HepG2 (cell line): Measurements from ENCODE around the gene ADAMTSL3. TPM values are rescaled to one million over a fixed set of nuclear protein-coding genes. Genes with fewer than 3 reads are reported as not detected.

Experiments
- ATAC-seq: fragments of 200-7000 bp; cut with Tn5 transposase; 3 replicates; pipeline ENCODE4 v1.9.1; 2020; ENCODE audit warnings: mild to moderate bottlenecking, moderate library complexity
- BruUV-seq: library from RNA; stranded (reverse); fragments of 400-500 nt; replicated peaks from 2 replicates; lab custom pipeline; 2021; lab: Mats Ljungman, UMichigan
- CTCF ChIA-PET: fragments of 300-600 bp; formaldehyde crosslinking; extraction: SDS; loops from one replicate; lab custom pipeline; 2021; ENCODE audit warnings: low total read pairs, inconsistent platforms, low intra/inter-chr PET ratio; lab: Yijun Ruan, JAX
- POLR2A ChIA-PET: fragments of 350-600 bp; sonication (Branson Sonifier 250); formaldehyde crosslinking; loops from one replicate; lab custom pipeline; 2020; ENCODE audit warnings: antibody characterized with exemption, inconsistent platforms; lab: Yijun Ruan, JAX
- DNase-seq: peaks from one replicate; pipeline ENCODE4 v3.0.0-alpha.2; 2015; ENCODE audit warnings: low spot score
- FAIRE-seq: peaks from 3 replicates; lab custom pipeline; 2011; peaks lifted over from hg19 to GRCh38; lab: Jason Lieb, UNC
- H2AFZ ChIP-seq: one replicate; pipeline ENCODE4 v1.6.1; 2011; ENCODE audit warnings: low read length, inconsistent platforms
- H3K27ac ChIP-seq: fragments of 300-600 bp; 3 replicates; pipeline ENCODE4 v1.8.0; 2011; ENCODE audit warnings: mixed run types, mild to moderate bottlenecking, mixed read lengths, low read length, inconsistent platforms; ENCODE audit not compliant: insufficient read depth; ENCODE audit errors: extremely low read length
- H3K27me3 ChIP-seq, 2 experiments: fragments of 200-600 bp in 1 of 2; 2 replicates in 1 of 2; 3 replicates in 1 of 2; pipeline versions ENCODE4 v1.6.0 to v1.8.0; 2011; ENCODE audit warnings: low read length in 2 of 2, mild to moderate bottlenecking in 2 of 2, moderate library complexity in 2 of 2, inconsistent platforms in 1 of 2; ENCODE audit not compliant: insufficient read depth in 2 of 2, control insufficient read depth in 1 of 2
- H3K36me3 ChIP-seq, 2 experiments: fragments of 200-600 bp in 1 of 2; replicated peaks in 1 of 2; 2 replicates in 1 of 2; 3 replicates in 1 of 2; pipeline versions ENCODE4 v1.5.1 to v1.8.0; 2011; ENCODE audit warnings: low read length in 2 of 2, inconsistent platforms in 1 of 2; ENCODE audit not compliant: insufficient read depth in 2 of 2, control insufficient read depth in 1 of 2
- H3K4me1 ChIP-seq: 2 replicates; pipeline ENCODE4 v1.5.1; 2012; ENCODE audit warnings: low read length, inconsistent platforms; ENCODE audit not compliant: insufficient read depth
- H3K4me2 ChIP-seq: 2 replicates; pipeline ENCODE4 v1.6.0; 2011; ENCODE audit warnings: low read depth, low read length, inconsistent platforms
- H3K4me3 ChIP-seq, 3 experiments: fragments of 200-600 bp in 1 of 3; sonication (generic), shearing (Covaris generic) in 1 of 3; replicated peaks in 1 of 3; 2 replicates each; pipeline ENCODE4 v1.5.1; 2011 to 2016; ENCODE audit warnings: low read length in 3 of 3, inconsistent platforms in 2 of 3, low read depth in 2 of 3, mild to moderate bottlenecking in 2 of 3, control low read depth in 1 of 3, mixed read lengths in 1 of 3; ENCODE audit not compliant: insufficient read depth in 1 of 3
- H3K79me2 ChIP-seq: one replicate; pipeline ENCODE4 v1.6.1; 2011; ENCODE audit warnings: low read length, inconsistent platforms; ENCODE audit not compliant: insufficient read depth
- H3K9ac ChIP-seq: 2 replicates; pipeline ENCODE4 v1.6.0; 2011; ENCODE audit warnings: mild to moderate bottlenecking, low read depth, low read length, inconsistent platforms; ENCODE audit not compliant: insufficient read depth
- H3K9me3 ChIP-seq: 2 replicates; pipeline ENCODE4 v1.5.1; 2012; ENCODE audit warnings: mild to moderate bottlenecking, low read length
- H4K20me1 ChIP-seq: 2 replicates; pipeline ENCODE4 v1.6.0; 2011; ENCODE audit warnings: inconsistent platforms, mild to moderate bottlenecking, low read length, moderate library complexity; ENCODE audit not compliant: insufficient read depth
- ATF4 ChIP-seq, 2 experiments: fragments of 450-650 bp in 1 of 2; sonication (generic) in 1 of 2; formaldehyde crosslinking; IDR thresholded peaks; 2 replicates each; pipeline versions ENCODE4 v1.5.0 to v1.8.0; 2020 to 2022; ENCODE audit warnings: mild to moderate bottlenecking in 1 of 2, missing genetic modification reagents in 1 of 2
- KAT2B ChIP-seq: fragments of 150-350 bp; IDR thresholded peaks from 2 replicates; pipeline ENCODE4 v1.6.1; 2014; ENCODE audit warnings: low read depth, low read length, borderline replicate concordance
- MXD1 ChIP-seq: sonication (generic); formaldehyde crosslinking; IDR thresholded peaks from 2 replicates; pipeline ENCODE4 v1.4.0; 2020; ENCODE audit warnings: mild to moderate bottlenecking, missing genetic modification reagents
- NFE2L1 ChIP-seq: sonication (generic); formaldehyde crosslinking; IDR thresholded peaks from 2 replicates; pipeline ENCODE4 v1.4.0; 2020; ENCODE audit warnings: missing genetic modification reagents, mild to moderate bottlenecking, borderline replicate concordance
- RXRB ChIP-seq: IDR thresholded peaks from 2 replicates; pipeline ENCODE4 v1.6.1; 2016; ENCODE audit warnings: borderline replicate concordance, missing genetic modification reagents, missing compliant biosample characterization
- SRSF4 ChIP-seq: fragments of 200-400 bp; formaldehyde crosslinking; IDR thresholded peaks from one replicate; pipeline ENCODE4 v1.6.1; 2018; ENCODE audit warnings: mild to moderate bottlenecking, low read depth, low read length, moderate library complexity; ENCODE audit not compliant: poor library complexity, severe bottlenecking
- ZBTB26 ChIP-seq: IDR thresholded peaks from 2 replicates; pipeline ENCODE4 v1.6.1; 2016; ENCODE audit warnings: missing compliant biosample characterization, missing genetic modification reagents, borderline replicate concordance
- ZNF160 ChIP-seq: sonication (generic); formaldehyde crosslinking; IDR thresholded peaks from 2 replicates; pipeline ENCODE4 v1.8.0; 2022; ENCODE audit warnings: mild to moderate bottlenecking, inconsistent platforms, missing genetic modification reagents
- WGBS: methylation state at CpG from one replicate; pipeline ENCODE4 v1.1.6; 2017; ENCODE audit warnings: low lambda C conversion rate; 5-methylcytosine and 5-hydroxymethylcytosine counted together
- in situ Hi-C: cut with HindIII; loops from 2 replicates; pipeline ENCODE4 v1.10.0; 2017; ENCODE audit warnings: low pct_unique_long_range_greater_than_20kb; ENCODE audit not compliant: extremely low pct_ligation_motif_present
- intact Hi-C: fragments of 100-400 bp; cut with micrococcal nuclease; formaldehyde crosslinking; loops from one replicate; pipeline ENCODE4 v1.10.0; 2022; ENCODE audit not compliant: unreplicated experiment
- polyA plus RNA-seq, 8 experiments: library from polyadenylated mRNA; depleted of rRNA in 3 of 8; stranded (reverse) in 7 of 8; unstranded in 1 of 8; fragments of >200 nt; fragmentation: Illumina TruSeq in 4 of 8; extraction: Trizol in 4 of 8; gene quantifications; 2 replicates each; pipeline versions ENCODE4 v1.2.1 to v1.2.3, GENCODE V29; 2011 to 2016; ENCODE audit warnings: low read depth in 4 of 8, missing spikeins in 1 of 8, mixed read lengths in 1 of 8; ENCODE audit not compliant: insufficient read depth in 1 of 8
- total RNA-seq, 5 experiments: library from RNA; depleted of rRNA; stranded (reverse); fragments of >200 nt; fragmentation: Illumina TruSeq; extraction: Trizol; gene quantifications; 2 replicates each; pipeline ENCODE4 v1.2.3, GENCODE V29; 2016; ENCODE audit warnings: low read depth in 1 of 5

The ADAMTSL3 gene
- total and polyA plus RNA-seq, 2 of the 13 experiments (the other 11 are each of a cell fraction or from before 2014, with no cell fraction given) = 0.04 to 0.09 TPM

- Histone ChIP-seq H3K36me3 (no peaks in the 10 kb centered on the region), H3K4me3 (no peak overlapping the region), H3K27ac (no peak overlapping the region), H3K9me3 (no peaks in the 10 kb centered on the region), H2AFZ (no peak overlapping the region), H3K9ac (no peak overlapping the region), H3K4me1 (peaks cover 30% of the 10 kb centered on the region), H3K79me2 (no peaks in the 10 kb centered on the region), H3K4me2 (no peak overlapping the region), H3K27me3 (peaks cover 0 to 4% of the 10 kb centered on the region in 2 experiments; a peak in 1 of 5 replicates), H4K20me1 (no peaks in the 10 kb centered on the region)
- BruUV-seq = no TSS peak
- no peak for DNase-seq
- in situ Hi-C loops (no loop called here), intact Hi-C loops (no loop called here)
- no peak for FAIRE-seq
- TF ChIP-seq KAT2B (no peak), ZBTB26 (CRISPR knock-in tag) (no peak), MXD1 (CRISPR knock-in tag) (no peak), SRSF4 (no peak), ZNF160 (no peak), NFE2L1 (CRISPR knock-in tag) (no peak), ATF4 (CRISPR knock-in tag; IDR thresholded peaks at IDR 0.05) (no peak), RXRB (CRISPR knock-in tag) (no peak)
- CTCF ChIA-PET = no interaction called here
- no peak for ATAC-seq
- POLR2A ChIA-PET = no interaction called here
- WGBS = 0% methylated on average over 2 of the region's 2 CpGs
Measured at GRCh38 chr15:83927704-83928391, 273.9 kb downstream of the ADAMTSL3 start.
